Stimulated activated CD8-positive, alpha-beta memory T cell treated with anti-CD3 and anti-CD28 coated beads, Interleukin-2, amount 100 ng/mL, for 48 hours (primary cell): ENCODE measurements around the gene ZC3H18.
"Not testable (repeated sequence)": the region's sequence is repeated elsewhere in the genome, so short reads cannot be mapped to it uniquely, and the experiment has no call there.

ENCODE experiments used
- DNase-seq, 2 donors: peaks; one replicate each; pipeline ENCODE4 v3.0.0-alpha.2; 2020; ENCODE audit warnings: low read depth in 2 of 2

The ZC3H18 gene

GRCh38 chr16:88654363-88655052, 84.3 kb downstream of the ZC3H18 start:
- no peak for DNase-seq

- DNase-seq = no peak
Observed at GRCh38 chr16:88655053-88655732, 85.0 kb downstream of the ZC3H18 start.

GRCh38 chr16:88655733-88656281, 85.6 kb downstream of the ZC3H18 start:
- DNase-seq = no peak

GRCh38 chr16:88656291-88656980, 86.2 kb downstream of the ZC3H18 start:
- no peak for DNase-seq

- no peak for DNase-seq
Observed at GRCh38 chr16:88657371-88657770, 87.2 kb downstream of the ZC3H18 start.

GRCh38 chr16:88658714-88659113, 88.5 kb downstream of the ZC3H18 start:
- DNase-seq = no peak

GRCh38 chr16:88659160-88659559, 89.0 kb downstream of the ZC3H18 start:
- no peak for DNase-seq

- no peak for DNase-seq
Observed at GRCh38 chr16:88661468-88661867, 91.3 kb downstream of the ZC3H18 start.

- DNase-seq = no peak
Observed at GRCh38 chr16:88662222-88662842, 92.1 kb downstream of the ZC3H18 start.

- peak; percentile 92 to 94 for DNase-seq
Observed at GRCh38 chr16:88662843-88663606, 92.8 kb downstream of the ZC3H18 start, which contains the start of gene MVD. Gene MVD, minus strand, starts transcription at chr16:88663091. Its CDS starts 11 bp downstream, at chr16:88663080.

- DNase-seq = no peak
Observed at GRCh38 chr16:88665148-88665547, 94.9 kb downstream of the ZC3H18 start.

- DNase-seq = no peak
Observed at GRCh38 chr16:88665570-88665969, 95.4 kb downstream of the ZC3H18 start.

GRCh38 chr16:88667461-88667860, 97.3 kb downstream of the ZC3H18 start:
- DNase-seq = no peak

- not testable (repeated sequence) for DNase-seq
Observed at GRCh38 chr16:88669493-88669892, 99.3 kb downstream of the ZC3H18 start.

- DNase-seq = no peak
Observed at GRCh38 chr16:88669980-88670379, 99.8 kb downstream of the ZC3H18 start.

GRCh38 chr16:88671806-88672205, 101.6 kb downstream of the ZC3H18 start:
- no peak for DNase-seq

GRCh38 chr16:88672776-88673175, 102.6 kb downstream of the ZC3H18 start:
- DNase-seq = no peak

GRCh38 chr16:88673716-88674379, 103.6 kb downstream of the ZC3H18 start:
- DNase-seq = no peak

GRCh38 chr16:88676502-88677242, 106.5 kb downstream of the ZC3H18 start:
- no peak for DNase-seq

GRCh38 chr16:88677721-88678120, 107.5 kb downstream of the ZC3H18 start:
- no peak for DNase-seq
